ENCODE measurements around the gene SPIRE1.
"Not testable (repeated sequence)": the region's sequence is repeated elsewhere in the genome, so short reads cannot be mapped to it uniquely, and the experiment has no call there.

DNA sequence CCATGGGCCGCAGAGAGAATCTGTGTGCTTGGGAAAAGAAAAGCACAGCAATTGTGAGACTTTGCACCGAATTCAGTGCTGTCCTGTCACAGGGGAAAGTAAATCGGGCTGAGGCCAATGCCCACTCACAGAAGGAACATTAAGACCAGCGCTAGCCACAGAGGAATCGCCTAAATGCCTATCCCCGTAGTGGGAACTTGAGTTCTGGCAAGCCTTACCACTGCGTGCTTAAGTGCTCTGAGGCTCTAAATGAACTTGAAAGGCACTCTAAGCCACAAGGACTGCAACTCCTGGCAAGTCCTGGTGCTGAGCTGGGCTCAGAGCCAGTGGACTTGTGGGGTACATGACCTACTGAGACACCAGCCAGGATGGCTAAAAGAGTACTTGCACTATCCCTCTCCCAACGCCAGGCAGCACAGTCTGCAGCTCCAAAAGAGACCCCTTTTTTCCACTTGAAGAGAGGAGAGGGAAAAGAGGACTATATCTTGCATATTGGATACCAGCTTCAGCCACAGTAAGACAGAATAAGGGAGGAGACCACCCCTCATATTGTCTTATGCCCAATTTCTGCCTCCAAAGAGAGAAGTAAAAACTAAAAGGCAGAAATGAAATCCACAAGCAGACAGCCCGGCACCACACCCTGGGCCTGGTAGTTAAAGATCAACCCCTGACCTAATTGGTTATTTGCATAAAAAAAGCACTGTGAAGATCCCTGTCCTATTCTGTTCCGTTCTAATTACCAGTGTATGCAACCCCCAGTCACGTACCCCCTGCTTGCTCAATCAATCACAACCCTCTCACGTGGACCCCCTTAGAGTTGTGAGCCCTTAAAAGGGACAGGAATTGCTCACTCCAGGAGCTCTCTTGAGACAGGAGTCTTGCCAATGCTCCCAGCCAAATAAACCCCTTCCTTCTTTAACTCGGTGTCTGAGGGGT, 105.7 kb downstream of the SPIRE1 start:
- TF ChIP-seq, protein P1, sequence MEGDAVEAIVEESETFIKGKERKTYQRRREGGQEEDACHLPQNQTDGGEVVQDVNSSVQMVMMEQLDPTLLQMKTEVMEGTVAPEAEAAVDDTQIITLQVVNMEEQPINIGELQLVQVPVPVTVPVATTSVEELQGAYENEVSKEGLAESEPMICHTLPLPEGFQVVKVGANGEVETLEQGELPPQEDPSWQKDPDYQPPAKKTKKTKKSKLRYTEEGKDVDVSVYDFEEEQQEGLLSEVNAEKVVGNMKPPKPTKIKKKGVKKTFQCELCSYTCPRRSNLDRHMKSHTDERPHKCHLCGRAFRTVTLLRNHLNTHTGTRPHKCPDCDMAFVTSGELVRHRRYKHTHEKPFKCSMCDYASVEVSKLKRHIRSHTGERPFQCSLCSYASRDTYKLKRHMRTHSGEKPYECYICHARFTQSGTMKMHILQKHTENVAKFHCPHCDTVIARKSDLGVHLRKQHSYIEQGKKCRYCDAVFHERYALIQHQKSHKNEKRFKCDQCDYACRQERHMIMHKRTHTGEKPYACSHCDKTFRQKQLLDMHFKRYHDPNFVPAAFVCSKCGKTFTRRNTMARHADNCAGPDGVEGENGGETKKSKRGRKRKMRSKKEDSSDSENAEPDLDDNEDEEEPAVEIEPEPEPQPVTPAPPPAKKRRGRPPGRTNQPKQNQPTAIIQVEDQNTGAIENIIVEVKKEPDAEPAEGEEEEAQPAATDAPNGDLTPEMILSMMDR (IDR thresholded peaks at IDR 0.05; ENCODE audit: insufficient read depth, low read length, poor library complexity, severe bottlenecking): not testable (repeated sequence)
- TF ChIP-seq EZH2phosphoT487 (conservative IDR thresholded peaks at IDR 0.05; ENCODE audit: low read length): not testable (repeated sequence)
